Measurements from ENCODE around the gene SLC26A4. TPM values are rescaled to one million over a fixed set of nuclear protein-coding genes. Genes with fewer than 3 reads are reported as not detected.

Gene SLC26A4
- polyA plus RNA-seq, 1 experiment, result 0.12 TPM

GRCh38 chr7:107744345-107744750 lies 83.7 kb downstream of the SLC26A4 start:
- ChIA-PET POLR2A (interaction anchor here (0.5 kb wide), 1 partner anchor 478 kb away, joined by 4 read pairs; no protein-coding TSS in a partner anchor), CTCF (interaction anchor here (1.7 to 9.3 kb wide), 5 partner anchors 134 to 597 kb away, joined by 3 to 112 read pairs (median 9); no protein-coding TSS in a partner anchor)
- Histone ChIP-seq H3K4me3 (ENCODE audit: low read depth, low read length) (peak overlapping the region; percentile 74), H3K36me3 (ENCODE audit: control insufficient read depth, insufficient read depth, low read length) (no peaks in the 10 kb centered on the region), H3K27me3 (ENCODE audit: control insufficient read depth, insufficient read depth, low read length) (no peaks in the 10 kb centered on the region)
- TF ChIP-seq CTCF (IDR thresholded peaks at IDR 0.05; ENCODE audit: insufficient read depth, low read depth, low read length), result no peak
- no peak for DNase-seq (ENCODE audit: low read depth)

GRCh38 chr7:107746006-107746405 lies 85.4 kb downstream of the SLC26A4 start:
- CTCF ChIA-PET, result interaction anchor here (1.4 to 9.3 kb wide), 3 partner anchors 9 to 400 kb away, joined by 3 to 112 read pairs (median 3); no protein-coding TSS in a partner anchor
- H3K4me3 ChIP-seq (ENCODE audit: low read depth, low read length), result no peak overlapping the region
- peaks cover 3% of the 10 kb centered on the region for H3K36me3 ChIP-seq (ENCODE audit: control insufficient read depth, insufficient read depth, low read length)
- no peak for DNase-seq (ENCODE audit: low read depth)
- TF ChIP-seq CTCF (IDR thresholded peaks at IDR 0.05; ENCODE audit: insufficient read depth, low read depth, low read length), result no peak
- H3K27me3 ChIP-seq (ENCODE audit: control insufficient read depth, insufficient read depth, low read length), result no peaks in the 10 kb centered on the region
- POLR2A ChIA-PET, result no interaction called here

GRCh38 chr7:107751113-107751512 lies 90.5 kb downstream of the SLC26A4 start:
- H3K27me3 ChIP-seq (ENCODE audit: control insufficient read depth, insufficient read depth, low read length), result no peaks in the 10 kb centered on the region
- DNase-seq (ENCODE audit: low read depth), result no peak
- ChIA-PET CTCF (no interaction called here), POLR2A (no interaction called here)
- peaks cover 6% of the 10 kb centered on the region for H3K36me3 ChIP-seq (ENCODE audit: control insufficient read depth, insufficient read depth, low read length)
- H3K4me3 ChIP-seq (ENCODE audit: low read depth, low read length), result no peak overlapping the region
- TF ChIP-seq CTCF (IDR thresholded peaks at IDR 0.05; ENCODE audit: insufficient read depth, low read depth, low read length), result no peak

- Histone ChIP-seq H3K27me3 (ENCODE audit: control insufficient read depth, insufficient read depth, low read length) (no peaks in the 10 kb centered on the region), H3K4me3 (ENCODE audit: low read depth, low read length) (no peak overlapping the region), H3K36me3 (ENCODE audit: control insufficient read depth, insufficient read depth, low read length) (peaks cover 17% of the 10 kb centered on the region)
- TF ChIP-seq CTCF (IDR thresholded peaks at IDR 0.05; ENCODE audit: insufficient read depth, low read depth, low read length), result no peak
- POLR2A ChIA-PET, result no interaction called here
- no peak for DNase-seq (ENCODE audit: low read depth)
- CTCF ChIA-PET, result interaction anchor here (1.2 kb wide), 1 partner anchor 9 kb away, joined by 3 read pairs; no protein-coding TSS in a partner anchor
Measured at GRCh38 chr7:107754642-107755041, 94.0 kb downstream of the SLC26A4 start.

GRCh38 chr7:107758667-107759066 lies 98.0 kb downstream of the SLC26A4 start:
- no peaks in the 10 kb centered on the region for H3K27me3 ChIP-seq (ENCODE audit: control insufficient read depth, insufficient read depth, low read length)
- no peak for DNase-seq (ENCODE audit: low read depth)
- no peak for TF ChIP-seq CTCF (IDR thresholded peaks at IDR 0.05; ENCODE audit: insufficient read depth, low read depth, low read length)
- H3K36me3 ChIP-seq (ENCODE audit: control insufficient read depth, insufficient read depth, low read length), result peaks cover 12% of the 10 kb centered on the region
- ChIA-PET CTCF (interaction anchor here (1.0 kb wide), 1 partner anchor 116 kb away, joined by 3 read pairs; no protein-coding TSS in a partner anchor), POLR2A (no interaction called here)
- no peak overlapping the region for H3K4me3 ChIP-seq (ENCODE audit: low read depth, low read length)

Measured in BJ (cell line).